ENCODE data around the gene SLC16A10.
"Not testable (repeated sequence)": the region's sequence is repeated elsewhere in the genome, so short reads cannot be mapped to it uniquely, and the experiment has no call there.

Gene SLC16A10

GRCh38 chr6:111189666-111190210 is 102.4 kb downstream of the SLC16A10 start:
- not testable (repeated sequence) for DNase-seq

GRCh38 chr6:111190637-111191036 is 103.3 kb downstream of the SLC16A10 start:
- DNase-seq = no peak

- DNase-seq = not testable (repeated sequence)
These were observed 103.8 kb downstream of the SLC16A10 start for GRCh38 chr6:111191136-111191535.

GRCh38 chr6:111192911-111193555 is 105.7 kb downstream of the SLC16A10 start:
- no peak for DNase-seq

- DNase-seq = no peak
These were observed 108.4 kb downstream of the SLC16A10 start for GRCh38 chr6:111195656-111196055.

- DNase-seq = no peak
These were observed 111.5 kb downstream of the SLC16A10 start for GRCh38 chr6:111198841-111199240.

GRCh38 chr6:111199935-111200334 is 112.6 kb downstream of the SLC16A10 start:
- no peak for DNase-seq

- no peak for DNase-seq
These were observed 113.3 kb downstream of the SLC16A10 start for GRCh38 chr6:111200350-111201243.

- no peak for DNase-seq
These were observed 113.9 kb downstream of the SLC16A10 start for GRCh38 chr6:111201244-111201554.

GRCh38 chr6:111201764-111202163 is 114.5 kb downstream of the SLC16A10 start:
- no peak for DNase-seq

GRCh38 chr6:111203539-111203938 is 116.2 kb downstream of the SLC16A10 start:
- not testable (repeated sequence) for DNase-seq

- no peak for DNase-seq
These were observed 117.0 kb downstream of the SLC16A10 start for GRCh38 chr6:111204305-111204704.

- DNase-seq = no peak
These were observed 117.6 kb downstream of the SLC16A10 start for GRCh38 chr6:111204881-111205280.

- DNase-seq = no peak
These were observed 118.2 kb downstream of the SLC16A10 start for GRCh38 chr6:111205502-111205901.

- no peak for DNase-seq
These were observed 120.0 kb downstream of the SLC16A10 start for GRCh38 chr6:111207141-111207858.

- no peak for DNase-seq
These were observed 121.6 kb downstream of the SLC16A10 start for GRCh38 chr6:111208933-111209332.

- DNase-seq = no peak
These were observed 123.0 kb downstream of the SLC16A10 start for GRCh38 chr6:111210194-111210728.

- no peak for DNase-seq
These were observed 124.2 kb downstream of the SLC16A10 start for GRCh38 chr6:111211411-111212030.

- no peak for DNase-seq
These were observed 125.3 kb downstream of the SLC16A10 start for GRCh38 chr6:111212625-111213024.

- DNase-seq = no peak
These were observed 127.8 kb downstream of the SLC16A10 start for GRCh38 chr6:111215131-111215530.

- no peak for DNase-seq
These were observed 132.5 kb downstream of the SLC16A10 start for GRCh38 chr6:111219785-111220184.

GRCh38 chr6:111220383-111221031 is 133.2 kb downstream of the SLC16A10 start:
- no peak for DNase-seq
